GM06990 (cell line): ENCODE measurements around the gene PTGES.

Source experiments
- DNase-seq: peaks from one replicate; pipeline ENCODE4 v3.0.0-alpha.2; 2011; ENCODE audit not compliant: insufficient read length; ENCODE audit errors: extremely low read depth
- H3K27me3 ChIP-seq: replicated peaks from 2 replicates; pipeline ENCODE4 v1.6.0; 2011; ENCODE audit warnings: low read length; ENCODE audit not compliant: control insufficient read depth, insufficient read depth
- H3K36me3 ChIP-seq: 2 replicates; pipeline ENCODE4 v1.5.1; 2011; ENCODE audit warnings: low read length; ENCODE audit not compliant: control insufficient read depth, insufficient read depth
- H3K4me3 ChIP-seq: replicated peaks from 2 replicates; pipeline ENCODE4 v1.5.1; 2011; ENCODE audit warnings: low read depth, mild to moderate bottlenecking, control low read depth, low read length
- CTCF ChIP-seq: IDR thresholded peaks from 2 replicates; pipeline ENCODE4 v1.5.1; 2011; ENCODE audit warnings: low read length, control low read depth, mild to moderate bottlenecking, inconsistent platforms; ENCODE audit not compliant: insufficient read depth, poor library complexity, severe bottlenecking

PTGES gene

GRCh38 chr9:129759804-129760502 is 7.1 kb upstream of the PTGES start:
- DNase-seq = no peak
- H3K27me3 ChIP-seq = no peaks in the 10 kb centered on the region
- no peak for TF ChIP-seq CTCF
- H3K36me3 ChIP-seq = no peaks in the 10 kb centered on the region
- no peak overlapping the region for H3K4me3 ChIP-seq

DNA sequence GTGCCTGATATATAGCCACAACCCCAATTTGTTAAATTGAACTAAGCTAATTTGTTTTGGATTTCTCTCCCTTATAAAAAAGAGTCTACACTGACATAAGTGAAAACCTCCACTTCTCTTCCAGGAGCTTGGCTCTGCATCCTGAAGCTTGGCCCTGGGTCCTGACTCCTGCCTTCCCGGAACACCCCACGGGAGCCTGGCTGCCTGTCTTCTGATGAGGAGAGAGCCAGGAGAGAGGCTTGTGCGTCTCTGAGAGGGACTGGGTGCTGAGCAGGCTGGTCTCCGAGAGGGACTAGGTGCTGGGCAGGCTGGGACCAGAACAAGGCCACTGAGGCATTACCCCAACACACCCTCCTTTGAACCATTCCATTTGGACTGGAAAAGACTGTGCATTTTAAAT is 6.5 kb upstream of the PTGES start:
- no peak for DNase-seq
- Histone ChIP-seq H3K27me3 (no peaks in the 10 kb centered on the region), H3K4me3 (no peak overlapping the region), H3K36me3 (no peaks in the 10 kb centered on the region)
- no peak for TF ChIP-seq CTCF

DNA sequence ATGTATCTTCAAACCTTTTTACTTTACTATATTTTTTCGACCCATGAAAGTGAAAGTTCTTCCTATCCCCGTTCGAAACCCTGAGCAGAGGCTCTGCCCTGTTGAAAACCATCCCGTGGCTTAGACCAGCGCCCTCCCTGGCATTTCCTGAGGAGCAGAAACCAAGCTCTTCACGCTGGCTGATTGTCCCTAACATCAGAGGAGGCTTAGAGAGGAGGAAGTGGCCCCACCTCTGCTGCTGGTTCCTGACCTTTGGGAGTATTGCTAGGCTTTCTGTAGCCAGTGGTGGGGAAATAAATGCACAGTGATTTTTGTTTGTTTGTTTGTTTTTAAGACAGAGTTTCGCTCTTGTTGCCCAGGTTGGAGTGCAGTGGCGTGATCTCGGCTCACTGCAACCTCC is 4.2 kb upstream of the PTGES start:
- DNase-seq = no peak
- H3K36me3 ChIP-seq = no peaks in the 10 kb centered on the region
- no peak overlapping the region for H3K4me3 ChIP-seq
- no peak for TF ChIP-seq CTCF
- no peaks in the 10 kb centered on the region for H3K27me3 ChIP-seq

GRCh38 chr9:129756191-129756590 is 3.3 kb upstream of the PTGES start:
- H3K27me3 ChIP-seq = 0 out of 2 replicates have a peak, but pooled peaks cover 2% of the 10 kb centered on the region
- H3K4me3 ChIP-seq = no peak overlapping the region
- TF ChIP-seq CTCF = no peak
- H3K36me3 ChIP-seq = no peaks in the 10 kb centered on the region
- no peak for DNase-seq

DNA sequence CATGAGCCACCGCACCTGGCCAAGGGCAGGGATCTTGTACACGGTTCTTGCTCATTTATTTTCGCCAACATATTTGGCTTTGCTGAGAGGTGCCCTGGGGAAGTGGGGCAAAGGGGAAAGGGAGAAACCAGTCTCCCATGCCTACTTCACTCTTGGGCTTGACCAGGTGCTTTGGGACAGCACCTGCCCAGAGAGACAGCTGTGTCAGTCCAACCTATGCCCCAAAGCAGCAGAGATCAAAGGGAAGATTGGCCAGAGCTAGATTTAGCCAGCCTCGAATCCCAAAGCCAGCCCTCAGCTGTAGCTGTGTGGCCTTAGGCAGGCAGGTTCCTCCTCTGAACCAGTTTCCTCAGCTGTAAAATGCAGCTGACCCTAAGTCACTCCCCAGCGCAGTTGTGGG is 2.3 kb upstream of the PTGES start:
- TF ChIP-seq CTCF = no peak
- 0 out of 2 replicates have a peak, but pooled peaks cover 2% of the 10 kb centered on the region for H3K27me3 ChIP-seq
- DNase-seq = no peak

More for the DNA sequence above, 2.3 kb upstream of the PTGES start:
- no peaks in the 10 kb centered on the region for H3K36me3 ChIP-seq
- no peak overlapping the region for H3K4me3 ChIP-seq
